GM12891 (cell line): ENCODE results near the gene COX17.

Experiments used
- PAX5 ChIP-seq: IDR thresholded peaks from 2 replicates; pipeline ENCODE4 v1.6.1; 2011; ENCODE audit warnings: low read length, moderate library complexity, mild to moderate bottlenecking; ENCODE audit not compliant: insufficient read depth, severe bottlenecking
- POLR2A ChIP-seq: IDR thresholded peaks from 2 replicates; pipeline ENCODE4 v1.6.1; 2011; ENCODE audit warnings: low read depth, low read length, control low read depth
- POLR2AphosphoS5 ChIP-seq: IDR thresholded peaks from 2 replicates; pipeline ENCODE4 v1.6.1; 2011; ENCODE audit warnings: low read depth, low read length, control low read depth
- POU2F2 ChIP-seq: IDR thresholded peaks from 2 replicates; pipeline ENCODE4 v1.6.1; 2011; ENCODE audit warnings: low read depth, mild to moderate bottlenecking, control low read depth, low read length, moderate library complexity
- SPI1 ChIP-seq: IDR thresholded peaks from 2 replicates; pipeline ENCODE4 v1.6.1; 2011; ENCODE audit warnings: low read depth, low read length, control low read depth
- TAF1 ChIP-seq: IDR thresholded peaks from 2 replicates; pipeline ENCODE4 v1.6.1; 2011; ENCODE audit warnings: low read depth, low read length, control low read depth

GRCh38 chr3:119663885-119664284, 13.3 kb downstream of the COX17 start:
- no peak for TF ChIP-seq POLR2A
- no peak for TF ChIP-seq POLR2AphosphoS5
- TF ChIP-seq SPI1, result no peak
- no peak for TF ChIP-seq TAF1
- no peak for TF ChIP-seq POU2F2
- no peak for TF ChIP-seq PAX5
